HG03196 (cell line): ENCODE results near the gene RNF187.

Experiments
- ATAC-seq: cut with Tn5 transposase; IDR thresholded peaks from one replicate; pipeline ENCODE4 v1.9.1; 2021; ENCODE audit not compliant: unreplicated experiment

Gene RNF187

DNA sequence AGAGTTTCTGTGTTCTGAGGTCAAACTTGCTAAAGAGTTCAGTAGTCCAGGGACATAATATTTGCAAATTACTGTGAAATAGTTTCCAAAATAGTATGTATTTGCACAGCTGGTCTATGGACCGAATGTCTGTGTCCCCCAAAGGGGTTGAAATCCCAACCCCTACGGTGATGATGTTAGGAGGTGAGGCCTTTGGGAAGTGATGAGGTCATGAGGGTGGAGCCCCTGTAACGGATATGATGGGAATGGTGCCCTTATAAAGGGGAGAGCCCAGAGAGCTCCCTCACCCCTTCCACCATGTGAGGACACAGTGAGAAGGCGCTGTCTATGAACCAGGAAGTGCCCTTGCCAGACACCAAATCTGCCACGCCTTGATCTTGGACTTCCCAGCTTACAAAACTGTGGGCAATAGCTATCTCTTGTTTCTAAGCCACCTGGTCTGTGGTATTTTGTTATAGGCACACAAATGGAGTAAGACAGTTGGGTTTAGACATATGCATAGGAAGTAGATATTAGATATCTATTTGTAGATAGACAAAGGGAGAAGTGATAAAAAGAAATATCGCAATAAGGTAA lies 21.7 kb downstream of the RNF187 start:
- no peak for ATAC-seq

DNA sequence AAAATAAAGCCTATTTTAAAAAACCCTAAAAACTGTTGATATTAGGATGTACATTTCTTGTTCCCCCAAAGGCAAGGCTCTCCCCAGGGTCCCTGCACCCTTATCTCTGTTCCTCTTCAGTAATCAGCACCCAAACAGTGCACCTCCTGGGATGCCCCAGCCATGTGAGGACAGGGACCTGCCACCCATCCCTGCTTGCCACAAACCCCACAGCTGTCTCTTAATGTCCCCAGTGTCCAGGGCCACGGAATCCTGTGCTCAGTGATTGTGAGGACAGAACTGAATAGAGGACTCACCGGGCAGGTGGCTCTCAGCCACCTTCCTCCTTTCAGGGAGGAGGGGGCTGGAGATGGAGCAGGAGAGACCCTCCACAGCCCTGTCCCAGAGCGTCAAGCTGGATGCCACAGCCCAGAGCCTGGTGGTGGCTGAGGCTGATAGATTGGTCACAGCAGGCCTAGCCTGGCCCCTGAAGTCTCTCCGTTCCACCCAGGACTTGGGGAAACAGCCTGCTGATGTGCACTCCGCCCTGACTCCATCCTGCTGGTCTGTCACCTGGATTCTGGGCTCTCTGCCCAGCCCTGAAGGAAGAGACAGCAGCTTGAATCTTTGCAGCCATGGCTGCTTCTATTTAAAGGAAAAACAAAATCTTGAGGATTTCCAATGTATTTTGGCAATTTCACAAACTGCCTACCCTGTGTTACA lies 23.1 kb downstream of the RNF187 start:
- ATAC-seq = no peak

DNA sequence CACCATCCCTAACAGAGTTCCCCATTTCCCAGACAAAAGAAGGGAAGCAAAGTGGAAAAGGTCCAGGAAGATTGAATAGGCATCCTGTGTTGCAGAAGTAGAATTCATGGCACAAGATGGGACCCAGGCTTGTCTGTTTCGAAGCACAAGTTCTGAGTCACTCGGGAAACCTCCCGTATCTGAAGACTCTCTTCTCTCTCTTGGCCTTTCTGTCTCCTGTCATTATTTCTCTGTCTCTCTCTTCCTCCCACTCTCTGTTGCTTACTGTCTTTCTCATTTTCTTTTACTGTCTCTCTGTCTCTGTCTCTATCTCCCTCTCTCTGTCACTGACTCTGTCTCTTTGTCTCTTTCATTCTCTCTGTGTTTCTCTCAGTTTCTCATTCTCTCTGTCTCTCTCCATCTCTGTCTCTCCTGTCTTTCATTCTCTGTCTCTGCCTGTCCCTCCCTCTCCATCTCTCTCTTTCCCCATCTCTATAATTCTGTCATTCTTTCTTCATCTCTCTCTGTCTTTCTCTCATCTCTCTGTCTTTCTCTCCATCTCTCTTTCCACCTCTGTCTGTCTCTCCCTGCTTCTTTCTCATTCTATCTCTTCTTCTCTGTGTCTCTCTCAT lies 23.7 kb downstream of the RNF187 start:
- no peak for ATAC-seq

DNA sequence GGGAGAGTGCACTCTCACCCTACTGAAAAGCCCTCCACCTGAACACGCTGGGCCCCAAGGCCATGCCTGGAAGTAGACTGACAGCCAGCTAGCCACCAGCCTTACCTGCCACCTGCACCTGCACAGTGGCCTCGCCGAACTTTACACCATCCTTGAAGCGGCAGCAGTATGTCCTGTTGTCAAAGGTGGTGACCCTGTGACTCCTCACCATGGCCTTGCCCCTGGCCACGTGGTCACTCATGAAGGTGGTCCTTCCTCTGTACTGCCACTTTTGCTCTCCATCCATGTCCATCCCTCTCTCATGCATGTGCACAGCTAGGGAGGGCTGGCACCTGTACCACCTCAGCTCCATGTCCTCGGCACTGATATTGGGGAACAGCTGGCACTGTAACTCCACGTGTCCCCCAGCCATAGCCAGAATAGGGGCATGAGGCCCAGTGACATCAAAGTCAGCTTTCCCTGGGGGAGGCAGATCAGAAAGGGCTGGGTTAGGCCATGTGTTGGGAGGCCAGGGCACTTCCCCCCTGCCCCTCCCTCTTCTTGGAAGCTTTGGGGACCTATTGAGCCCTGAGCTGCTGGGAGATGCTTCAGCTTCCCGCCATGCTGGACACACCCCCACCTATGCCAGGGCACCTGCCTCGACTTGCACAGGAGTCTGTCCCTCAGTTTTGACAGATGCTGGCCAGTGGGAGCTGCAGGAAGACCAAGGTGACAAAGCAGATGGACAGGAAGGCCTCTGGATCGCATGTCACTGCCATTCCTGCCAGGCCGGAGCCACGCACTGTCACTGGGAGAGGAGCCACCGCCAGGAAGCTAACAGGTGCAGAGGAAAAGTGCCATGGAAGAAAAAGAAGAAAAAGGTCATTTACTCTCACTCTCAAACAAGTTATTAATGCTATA lies 24.6 kb downstream of the RNF187 start:
- ATAC-seq = no peak

DNA sequence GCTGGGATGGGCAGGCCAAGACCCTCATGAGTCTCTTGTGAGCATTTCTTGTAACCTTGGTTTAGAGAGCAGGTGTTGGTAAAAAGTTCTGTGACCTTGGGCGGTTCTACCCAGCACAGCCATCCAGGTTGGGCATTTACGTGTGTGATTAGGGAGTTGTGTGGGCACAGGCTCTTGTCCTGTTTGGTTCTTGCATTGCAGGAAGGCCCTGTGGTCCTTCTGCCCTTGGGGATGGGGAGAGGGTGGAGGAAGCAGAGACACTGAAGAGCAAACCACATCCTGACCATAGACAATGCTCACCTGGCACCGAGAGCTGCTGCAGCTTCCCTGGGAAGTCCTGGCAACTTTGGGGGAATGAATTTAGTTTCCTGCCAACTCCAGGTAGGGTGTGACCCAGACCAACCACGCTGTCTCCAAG lies 25.6 kb downstream of the RNF187 start:
- ATAC-seq = no peak

DNA sequence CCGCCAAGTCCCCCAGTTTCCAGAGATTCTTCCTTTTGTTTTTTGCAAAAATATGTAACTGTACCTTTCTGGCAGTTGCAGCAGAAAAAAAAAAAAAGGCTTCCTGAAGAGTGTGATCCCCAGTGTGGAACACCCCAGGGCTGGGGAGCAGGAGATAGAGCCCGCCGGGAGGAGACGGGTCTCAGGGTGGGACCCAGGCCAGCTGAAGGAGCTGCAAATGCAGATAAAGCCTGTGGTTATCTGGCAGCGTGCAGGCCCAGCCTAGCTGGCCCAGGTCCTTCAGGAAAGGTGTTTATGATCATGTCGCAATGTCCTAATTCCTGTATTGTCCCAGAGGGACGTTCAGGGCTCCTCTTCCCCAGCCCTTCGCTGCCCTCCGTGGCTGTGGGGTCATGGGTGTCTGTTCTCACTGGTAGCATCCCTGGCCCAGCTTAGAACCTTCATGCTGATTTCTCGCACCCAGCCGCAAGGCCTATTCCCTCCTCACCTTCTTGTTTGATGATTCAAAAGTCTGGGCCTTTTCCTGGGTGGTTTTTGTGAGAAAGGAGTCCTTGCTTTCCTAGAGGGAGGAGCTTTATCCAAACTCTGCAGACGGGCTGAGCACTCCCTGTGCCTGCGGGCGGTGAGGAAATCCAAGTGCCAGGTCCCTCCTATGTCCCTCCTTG lies 26.2 kb downstream of the RNF187 start:
- no peak for ATAC-seq

DNA sequence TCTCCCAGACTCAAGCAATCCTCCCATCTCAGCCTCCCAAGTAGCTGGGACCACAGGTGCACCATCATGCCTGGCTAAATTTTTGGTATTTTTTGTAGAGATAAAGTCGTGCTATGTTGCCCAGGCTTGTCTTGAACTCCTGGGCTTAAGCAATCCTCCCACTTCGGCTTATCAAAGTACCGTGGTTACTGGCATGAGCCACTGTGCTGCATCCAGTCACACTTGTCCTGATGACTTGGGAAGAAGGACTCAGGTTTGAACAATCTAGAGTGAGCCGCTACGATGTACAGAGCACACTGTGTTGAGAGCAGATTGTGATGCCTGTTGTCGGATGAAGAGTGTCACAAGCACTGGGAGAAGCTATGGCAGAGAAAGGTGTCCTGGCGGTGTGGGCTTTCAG lies 27.2 kb downstream of the RNF187 start:
- no peak for ATAC-seq

DNA sequence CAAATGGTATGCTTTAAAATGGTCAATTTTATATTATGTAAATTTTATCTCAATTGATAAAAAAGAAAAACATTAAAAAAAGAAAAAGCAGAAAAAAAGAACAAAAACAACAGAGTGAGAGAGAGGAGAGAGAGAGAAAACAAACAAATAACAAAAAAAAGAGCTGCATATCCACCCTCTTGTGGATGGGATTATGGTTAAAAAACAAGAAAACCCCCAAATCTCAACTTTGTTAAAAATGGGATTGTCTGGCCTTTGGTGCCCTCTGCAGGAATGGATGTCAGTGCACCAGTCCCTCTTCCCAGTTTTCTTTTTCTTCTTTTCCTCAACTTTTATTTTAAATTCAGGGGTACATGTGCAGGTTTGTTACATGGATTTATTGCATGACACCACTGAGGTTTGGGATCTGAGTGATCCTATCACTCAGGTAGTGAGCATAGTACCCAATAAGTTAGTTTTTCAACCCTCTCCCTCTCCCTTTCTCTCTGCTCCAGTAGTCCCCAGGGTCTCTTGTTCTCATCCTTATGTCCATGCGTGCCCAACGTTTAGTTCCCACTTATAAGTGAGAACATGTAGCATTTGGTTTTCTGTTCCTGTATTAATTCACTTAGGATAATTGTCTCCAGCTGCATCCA lies 28.1 kb downstream of the RNF187 start:
- ATAC-seq = no peak

DNA sequence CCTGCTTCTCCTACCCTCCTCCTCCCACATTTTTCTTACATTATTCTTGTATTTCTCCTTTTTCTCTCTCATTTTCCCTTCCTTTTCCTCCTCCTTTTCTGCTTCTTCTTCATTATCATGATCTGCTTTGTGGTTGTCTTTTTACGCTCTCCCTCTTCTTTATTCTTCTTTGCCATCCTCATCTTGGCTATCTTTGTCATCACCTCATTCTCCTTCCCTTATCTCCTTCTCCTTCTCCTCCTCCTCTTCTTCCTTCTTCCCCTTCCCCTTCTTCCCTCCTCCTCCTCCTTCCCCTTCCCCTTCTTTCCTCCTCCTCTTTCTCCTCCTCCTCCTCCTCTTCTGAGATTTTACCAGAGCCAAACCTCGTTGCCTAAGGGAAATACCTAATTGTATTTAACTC lies 30.5 kb downstream of the RNF187 start:
- ATAC-seq = no peak

DNA sequence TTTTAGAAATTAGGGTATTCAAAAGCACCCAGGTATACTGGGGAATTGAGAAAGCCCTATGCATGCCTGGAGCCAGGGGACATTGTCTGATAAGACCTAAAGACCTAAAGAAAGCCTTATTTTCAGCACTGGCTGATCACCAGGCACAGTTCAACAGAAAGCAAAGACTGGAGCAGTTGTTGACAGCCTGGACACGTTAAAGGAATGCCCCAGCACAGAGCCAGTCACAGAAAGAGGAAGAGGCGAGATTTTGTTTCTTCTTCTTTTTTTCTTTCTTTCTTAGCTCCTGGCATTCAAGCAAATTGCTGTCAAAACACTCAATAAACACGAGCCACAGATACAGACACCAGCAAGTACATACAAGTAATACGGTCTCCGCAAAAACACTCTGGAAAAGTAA lies 40.4 kb downstream of the RNF187 start:
- no peak for ATAC-seq

DNA sequence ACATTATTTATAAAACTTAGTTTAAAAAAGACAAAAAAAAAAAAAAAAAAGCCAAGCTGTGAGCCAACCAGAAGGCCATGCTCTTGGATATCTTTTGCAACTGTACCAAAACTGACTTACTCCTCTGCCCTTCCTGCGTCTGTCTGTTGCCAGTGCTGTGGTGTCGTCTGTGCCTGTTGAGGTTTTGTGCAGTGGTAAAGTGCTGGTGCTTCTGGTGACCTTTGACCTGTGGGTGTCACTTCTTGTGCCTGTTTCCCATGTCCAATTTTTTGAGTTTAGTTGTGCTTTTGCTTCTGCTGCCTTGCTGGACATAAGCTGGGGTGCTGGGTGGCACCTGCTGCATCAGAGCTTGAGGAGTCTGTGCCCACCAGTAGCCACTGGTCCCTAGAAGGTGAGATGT lies 41.4 kb downstream of the RNF187 start:
- ATAC-seq = no peak

DNA sequence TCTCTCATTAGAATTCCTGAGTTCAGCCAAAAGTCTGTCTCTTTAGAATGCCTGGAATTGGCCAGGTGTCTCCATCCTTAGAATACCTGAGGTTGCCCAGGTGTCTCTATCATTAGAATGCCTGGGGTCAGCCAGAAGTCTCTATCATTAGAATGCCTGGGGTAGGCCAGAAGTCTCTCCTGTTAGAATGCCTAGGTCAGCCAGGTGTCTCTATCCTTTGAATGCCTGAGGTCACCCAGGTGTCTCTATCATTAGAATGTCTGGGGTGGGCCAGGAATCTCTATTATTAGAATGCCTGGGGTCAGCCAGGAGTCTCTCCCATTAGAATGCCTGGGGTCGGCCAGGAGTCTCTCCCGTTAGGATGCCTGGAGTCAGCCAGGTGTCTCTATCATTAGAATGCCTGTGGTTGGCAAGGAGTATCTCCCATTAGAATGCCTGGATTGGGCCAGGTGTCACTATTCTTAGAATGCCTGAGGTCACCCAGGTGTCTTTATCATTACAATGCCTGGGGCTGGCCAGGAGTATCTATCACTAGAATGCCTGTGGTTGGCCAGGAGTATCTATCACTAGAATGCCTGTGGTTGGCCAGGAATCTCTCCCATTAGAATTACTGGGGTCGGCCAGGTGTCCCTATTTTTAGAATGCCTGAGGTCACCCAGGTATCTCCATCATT lies 43.0 kb downstream of the RNF187 start:
- no peak for ATAC-seq

DNA sequence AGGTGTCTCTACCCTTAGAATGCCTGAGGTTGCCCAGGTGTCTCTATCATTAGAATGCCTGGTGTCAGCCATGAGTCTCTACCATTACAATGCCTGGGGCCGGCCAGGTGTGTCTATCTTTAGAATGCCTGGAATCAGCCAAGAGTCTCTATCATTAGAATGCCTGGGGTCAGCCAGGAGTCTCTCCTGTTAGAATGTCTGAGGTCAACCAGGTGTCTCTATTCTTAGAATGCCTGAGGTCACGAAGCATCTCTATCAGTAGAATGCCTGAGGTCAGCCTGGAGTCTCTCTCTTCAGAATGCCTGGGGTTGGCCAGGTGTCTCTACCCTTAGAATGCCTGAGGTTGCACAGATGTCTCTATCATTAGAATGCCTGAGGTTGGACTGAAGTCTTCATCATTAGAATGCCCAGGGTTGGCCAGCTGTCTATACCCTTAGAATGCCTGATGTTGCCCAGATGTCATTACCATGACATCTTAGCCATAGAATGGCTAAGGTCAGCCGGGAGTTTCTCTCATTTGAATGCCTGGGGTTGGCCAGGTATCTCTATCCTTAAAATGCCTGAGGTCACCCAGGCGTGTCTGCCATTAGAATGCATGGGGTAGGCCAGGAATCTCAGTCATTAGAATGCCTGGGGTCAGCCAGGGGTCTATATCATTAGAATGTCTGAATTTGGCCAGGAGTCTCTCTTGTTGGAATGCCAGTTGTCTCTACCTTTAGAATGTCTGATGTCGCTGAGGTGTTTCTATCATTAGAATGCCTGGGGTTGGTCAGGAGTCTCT lies 44.0 kb downstream of the RNF187 start:
- no peak for ATAC-seq

DNA sequence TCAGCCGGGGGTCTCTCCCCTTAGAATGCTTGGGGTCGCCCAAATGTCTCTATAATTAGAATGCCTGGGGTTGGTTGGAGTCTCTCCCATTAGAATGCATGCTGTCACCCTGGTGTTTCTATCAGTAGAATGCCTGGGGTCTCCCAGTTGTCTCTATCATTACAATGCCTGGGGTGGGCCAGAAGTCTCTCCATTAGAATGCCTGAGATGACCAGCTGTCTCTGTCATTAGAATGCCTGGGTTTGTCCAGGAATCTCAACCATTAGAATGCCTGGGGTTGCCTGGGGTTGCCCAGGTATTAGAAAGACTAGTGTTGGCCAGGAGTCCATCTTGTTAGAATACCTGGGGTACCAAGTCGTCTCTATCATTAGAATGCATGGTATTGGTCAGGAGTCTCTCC lies 51.6 kb downstream of the RNF187 start:
- ATAC-seq = no peak

DNA sequence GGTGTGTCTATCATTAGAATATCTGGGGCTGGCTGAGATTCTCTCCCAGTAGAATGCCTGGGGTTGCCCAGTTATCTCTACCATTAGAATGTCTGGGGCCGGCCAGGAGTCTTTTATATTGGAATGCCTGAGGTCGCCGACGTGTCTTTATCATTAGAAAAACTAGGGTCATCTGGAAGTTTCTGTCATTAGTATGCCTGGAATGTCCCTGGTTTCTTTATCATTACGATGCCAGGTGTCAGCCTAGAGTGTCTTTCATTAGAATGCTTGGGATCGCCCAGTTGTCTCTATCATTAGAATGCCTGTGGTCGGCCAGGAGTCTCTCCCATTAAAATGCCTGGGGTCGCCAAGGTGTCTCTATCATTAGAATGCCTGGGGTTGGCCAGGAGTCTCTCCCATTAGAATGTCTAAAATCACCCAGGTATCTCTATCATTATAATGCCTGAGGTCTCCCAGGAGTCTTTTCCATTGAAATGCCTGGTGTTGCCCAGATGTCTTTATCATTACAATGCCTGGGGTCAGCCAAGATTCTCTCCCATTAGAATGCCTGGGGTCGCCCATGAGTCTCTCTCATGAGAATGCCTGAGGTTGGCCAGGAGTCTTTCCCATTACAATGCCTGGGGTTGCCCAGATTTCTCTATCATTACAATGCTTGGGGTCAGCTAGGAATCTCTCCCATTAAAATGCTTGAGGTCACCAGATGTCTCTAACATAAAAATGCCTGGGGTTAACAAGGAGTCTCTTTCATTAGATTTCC lies 53.2 kb downstream of the RNF187 start:
- ATAC-seq = no peak

DNA sequence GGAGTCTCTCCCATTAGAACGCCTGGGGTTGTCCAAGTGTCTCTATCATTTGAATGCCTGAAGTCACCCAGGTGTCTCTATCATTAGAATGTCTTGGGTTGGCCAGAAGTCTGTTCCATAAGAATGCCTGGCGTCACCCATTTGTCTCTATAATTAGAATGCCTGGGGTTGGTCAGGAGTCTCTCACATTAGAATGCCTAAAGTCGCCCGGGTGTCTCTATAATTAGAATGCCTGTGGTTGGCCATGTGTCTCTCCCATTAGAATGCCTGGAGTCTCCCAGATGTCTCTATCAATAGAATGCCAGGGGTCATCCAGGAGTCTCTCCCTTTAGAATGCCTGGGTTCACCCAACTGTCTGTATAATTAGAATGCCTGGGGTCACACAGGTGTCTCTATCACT lies 54.5 kb downstream of the RNF187 start:
- no peak for ATAC-seq

DNA sequence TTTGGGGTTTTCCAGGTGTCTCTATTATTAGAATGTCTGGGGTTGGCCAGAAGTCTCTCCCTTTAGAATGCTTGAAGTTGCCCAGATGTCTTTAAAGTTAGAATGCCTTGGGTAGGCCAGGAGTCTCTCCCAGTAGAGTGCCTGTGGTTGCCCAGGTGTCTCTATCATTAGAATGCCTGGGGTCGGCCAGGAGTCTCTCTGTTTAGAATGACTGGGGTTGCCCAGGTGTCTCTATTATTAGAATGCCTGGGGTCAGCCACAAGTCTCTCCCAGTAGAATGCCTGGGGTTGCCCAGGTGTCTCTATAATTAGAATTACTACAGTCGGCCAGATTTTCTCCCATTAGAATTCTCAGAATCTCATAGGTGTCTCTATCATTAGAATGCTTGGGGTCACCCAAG lies 55.2 kb downstream of the RNF187 start:
- no peak for ATAC-seq

DNA sequence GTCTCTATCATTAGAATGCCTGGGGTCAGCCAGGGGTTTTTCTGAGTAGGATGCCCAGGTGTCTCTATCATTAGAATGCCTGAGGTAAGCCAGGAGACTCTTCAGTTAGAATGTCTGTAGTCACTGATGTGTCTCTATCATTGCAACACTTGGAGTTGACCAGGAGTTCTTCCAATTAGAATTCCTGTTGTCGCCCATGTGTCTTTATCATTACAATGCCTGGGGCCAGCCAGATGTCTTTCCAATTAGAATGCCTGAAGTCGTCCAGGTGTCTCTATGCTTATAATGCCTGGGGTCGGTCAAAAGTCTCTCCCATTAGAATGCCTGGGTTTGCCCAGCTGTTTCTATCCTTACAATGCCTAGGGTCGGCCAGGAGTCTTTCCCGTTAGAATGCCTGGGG lies 55.8 kb downstream of the RNF187 start:
- ATAC-seq = no peak

DNA sequence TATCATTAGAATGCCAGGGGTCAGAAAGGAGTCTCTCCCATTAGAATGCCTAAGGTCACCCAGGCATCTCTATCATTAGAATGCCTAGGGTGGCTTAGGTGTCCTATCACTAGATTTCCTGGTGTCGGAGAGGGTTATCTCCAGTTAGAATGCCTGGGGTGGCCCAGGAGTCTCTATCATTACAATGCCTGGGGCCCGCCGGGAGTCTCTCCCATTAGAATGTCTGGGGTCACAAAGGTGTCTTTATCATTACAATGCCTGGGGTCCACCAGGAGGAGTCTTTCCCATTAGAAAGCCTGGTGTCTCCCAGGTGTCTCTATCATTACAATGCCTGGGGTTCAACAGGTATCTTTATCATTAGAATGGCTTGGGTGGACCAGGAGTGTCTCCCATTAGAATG lies 56.2 kb downstream of the RNF187 start:
- no peak for ATAC-seq
